Measurements from ENCODE around the gene AP4B1.

The AP4B1 gene

DNA sequence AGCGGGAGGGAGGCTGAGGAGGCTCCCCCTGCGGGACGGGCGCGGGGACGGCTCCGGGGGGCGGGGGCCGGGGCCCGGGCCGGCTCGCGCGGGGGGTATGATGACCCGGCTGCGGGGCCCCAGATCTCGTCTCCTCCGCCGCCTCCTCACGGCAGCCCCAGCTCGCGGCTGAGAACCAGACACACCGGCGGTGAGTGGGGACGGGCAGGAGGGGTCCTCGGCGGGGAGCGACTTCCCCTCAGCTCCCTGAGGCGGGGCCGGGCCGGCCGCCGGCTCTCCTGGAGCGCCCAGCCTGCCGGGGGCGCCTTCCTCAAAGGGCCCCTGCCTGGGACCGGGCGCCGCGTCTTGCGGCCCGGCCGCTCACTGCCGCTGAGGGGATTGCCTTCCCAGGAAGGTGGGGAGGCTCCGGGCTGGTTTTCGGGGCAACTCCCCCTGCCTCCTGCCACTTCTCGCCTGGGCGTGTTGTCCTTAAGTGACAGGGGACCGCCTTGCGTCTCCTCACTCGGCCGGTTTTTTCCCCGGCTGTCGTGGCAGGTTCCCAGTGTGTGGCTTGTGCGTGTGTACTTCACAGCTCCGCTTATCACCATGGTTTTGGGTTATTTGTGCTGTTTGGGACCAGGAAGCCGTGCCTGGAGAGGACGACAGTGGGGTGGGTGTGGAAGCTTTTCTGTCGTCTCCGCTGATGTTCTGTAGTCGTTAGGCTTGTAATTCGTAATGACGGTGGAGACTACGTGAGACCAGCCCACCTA, 25.3 kb upstream of the AP4B1 start:
- Histone ChIP-seq H3K27me3 (ENCODE audit: insufficient read depth, low read length) (0 out of 2 replicates have a peak, but pooled peaks cover 3% of the 10 kb centered on the region), H3K4me1 (ENCODE audit: insufficient read depth, low read length) (peaks cover 11% of the 10 kb centered on the region), H3K27ac (ENCODE audit: low read depth, low read length) (peak overlapping the region; percentile 64; the same call in 1 of the 2 replicates), H3K9ac (ENCODE audit: low read depth, low read length) (peak overlapping the region; percentile 63), H3K9me3 (ENCODE audit: insufficient read depth, low read depth, low read length) (no peaks in the 10 kb centered on the region), H3K4me3 (ENCODE audit: low read length) (peak overlapping the region; percentile 75), H3K36me3 (ENCODE audit: insufficient read depth, low read length) (no peaks in the 10 kb centered on the region)
- WGBS, result under 1% methylated on average over 63 of the region's 64 CpGs

DNA sequence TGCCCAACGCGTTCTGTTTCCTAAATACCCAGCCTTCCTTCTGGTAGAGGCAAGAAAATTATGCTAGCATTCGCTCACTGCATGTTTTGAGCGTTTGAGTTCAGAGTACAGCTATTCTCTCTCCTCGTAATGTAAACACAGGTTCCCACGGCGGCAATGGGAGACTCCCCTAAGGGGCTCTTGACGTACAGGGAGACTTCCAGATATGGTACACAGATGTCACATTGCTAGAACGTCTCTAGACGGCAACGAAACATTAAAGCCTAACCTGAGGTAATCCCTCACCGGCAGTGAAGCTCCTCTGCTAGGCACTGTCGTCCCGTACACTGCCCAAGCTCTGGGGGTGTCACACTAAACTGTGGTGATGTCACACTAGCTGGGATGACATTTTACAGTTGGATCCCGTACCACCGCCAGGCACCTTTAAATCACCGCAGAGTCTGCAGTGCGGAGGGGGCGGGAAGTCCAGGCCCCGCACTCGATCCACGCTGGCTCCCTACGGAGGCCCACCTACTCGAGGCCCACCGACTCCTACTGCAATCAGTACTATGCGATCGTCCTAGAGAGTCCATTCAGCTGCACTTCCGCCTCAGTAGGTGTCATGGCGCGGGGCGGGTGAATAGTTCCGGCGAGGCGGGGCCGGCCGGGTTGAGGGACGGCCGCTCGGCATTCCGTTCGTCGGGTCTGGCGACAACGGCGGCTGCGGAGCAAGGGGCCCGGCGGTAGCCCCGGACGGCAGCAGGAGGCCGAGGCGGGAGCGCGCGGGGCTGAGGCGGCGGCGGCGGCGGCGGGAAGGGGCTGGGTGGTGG, 24.5 kb upstream of the AP4B1 start, which contains the start of gene HIPK1:
HIPK1 (plus strand) TSS at position 384 of the 809 bp plus-strand sequence.
- 2% methylated on average over 60 of the region's 61 CpGs for WGBS
- peak within 1 kb of the TSS; percentile 63 for H3K9ac ChIP-seq (ENCODE audit: low read depth, low read length)
- H3K9me3 ChIP-seq (ENCODE audit: insufficient read depth, low read depth, low read length), result no peaks in the 10 kb centered on the region
- H3K27ac ChIP-seq (ENCODE audit: low read depth, low read length), result peak within 1 kb of the TSS; percentile 64; the same call in 1 of the 2 replicates
- H3K27me3 ChIP-seq (ENCODE audit: insufficient read depth, low read length), result peaks cover 6% of the 10 kb centered on the region; the same call in 1 of the 2 replicates
- peak within 1 kb of the TSS; percentile 75 for H3K4me3 ChIP-seq (ENCODE audit: low read length)
- no peaks in the 10 kb centered on the region for H3K36me3 ChIP-seq (ENCODE audit: insufficient read depth, low read length)
- peaks cover 11% of the 10 kb centered on the region for H3K4me1 ChIP-seq (ENCODE audit: insufficient read depth, low read length)

DNA sequence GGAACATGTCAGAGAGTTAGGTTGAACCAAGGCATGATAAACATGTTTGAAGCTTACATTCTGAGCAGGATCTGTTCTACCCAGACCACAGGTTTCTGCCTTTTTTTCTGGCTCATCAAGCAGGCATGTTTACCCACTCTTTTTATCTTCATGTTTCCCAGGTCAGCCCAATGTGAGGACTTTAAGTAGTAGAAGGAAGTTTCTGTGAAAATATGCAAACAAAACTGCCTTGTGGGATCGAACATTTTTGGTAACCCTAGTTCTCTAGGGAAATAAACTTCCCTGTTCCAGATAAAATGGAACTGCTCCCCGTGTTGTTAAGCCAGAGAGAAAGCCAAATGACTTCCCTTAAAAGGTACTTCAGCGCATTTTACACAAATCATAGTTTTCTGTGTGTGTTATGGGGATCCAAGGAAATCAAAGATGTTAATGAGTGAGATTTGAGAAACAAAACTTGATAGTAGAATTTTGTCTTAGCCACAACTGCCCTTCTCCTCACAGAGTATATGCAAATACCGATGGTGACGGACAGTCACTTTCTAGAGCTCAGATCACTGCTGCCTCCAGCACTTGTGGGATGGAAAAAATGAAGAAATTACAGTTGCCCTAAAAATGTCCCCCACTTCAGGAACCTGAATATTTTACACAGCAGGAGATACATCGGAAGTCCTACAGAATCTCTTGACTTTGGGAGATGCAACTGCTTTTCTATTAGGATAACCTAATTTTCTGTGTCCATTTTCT, 23.8 kb upstream of the AP4B1 start:
- Histone ChIP-seq H3K27me3 (ENCODE audit: insufficient read depth, low read length) (peaks cover 7% of the 10 kb centered on the region; the same call in 1 of the 2 replicates), H3K27ac (ENCODE audit: low read depth, low read length) (no peak overlapping the region), H3K9me3 (ENCODE audit: insufficient read depth, low read depth, low read length) (no peaks in the 10 kb centered on the region), H3K4me3 (ENCODE audit: low read length) (peak overlapping the region; percentile 75), H3K36me3 (ENCODE audit: insufficient read depth, low read length) (no peaks in the 10 kb centered on the region), H3K4me1 (ENCODE audit: insufficient read depth, low read length) (peaks cover 11% of the 10 kb centered on the region), H3K9ac (ENCODE audit: low read depth, low read length) (peak overlapping the region; percentile 37; the same call in 1 of the 2 replicates)
- WGBS, result 42% methylated on average over 5 of the region's 6 CpGs

DNA sequence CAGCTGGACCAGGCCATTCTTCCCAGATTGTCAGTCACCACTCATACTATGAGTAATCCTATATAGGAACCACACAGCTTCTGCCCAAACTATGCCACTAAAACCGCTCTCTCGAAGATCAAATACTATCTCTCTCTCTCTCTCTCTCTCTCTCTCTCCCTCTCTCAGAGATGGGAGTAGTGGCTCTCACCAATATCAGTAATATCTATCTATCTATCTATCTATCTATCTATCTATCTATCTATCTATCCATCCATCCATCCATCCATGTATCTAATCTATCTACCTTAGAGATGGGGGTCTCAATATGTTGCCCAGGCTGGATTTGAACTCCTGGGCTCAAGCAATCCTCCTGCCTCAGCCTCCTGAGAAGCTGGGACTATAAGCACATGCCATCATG, 19.9 kb upstream of the AP4B1 start:
- Histone ChIP-seq H3K36me3 (ENCODE audit: insufficient read depth, low read length) (no peaks in the 10 kb centered on the region), H3K4me3 (ENCODE audit: low read length) (no peak overlapping the region), H3K9ac (ENCODE audit: low read depth, low read length) (no peak overlapping the region), H3K27me3 (ENCODE audit: insufficient read depth, low read length) (peaks cover 7% of the 10 kb centered on the region; the same call in 1 of the 2 replicates), H3K27ac (ENCODE audit: low read depth, low read length) (no peak overlapping the region), H3K9me3 (ENCODE audit: insufficient read depth, low read depth, low read length) (no peaks in the 10 kb centered on the region), H3K4me1 (ENCODE audit: insufficient read depth, low read length) (no peaks in the 10 kb centered on the region)
- WGBS, result 97% methylated on average over 2 of the region's 2 CpGs

DNA sequence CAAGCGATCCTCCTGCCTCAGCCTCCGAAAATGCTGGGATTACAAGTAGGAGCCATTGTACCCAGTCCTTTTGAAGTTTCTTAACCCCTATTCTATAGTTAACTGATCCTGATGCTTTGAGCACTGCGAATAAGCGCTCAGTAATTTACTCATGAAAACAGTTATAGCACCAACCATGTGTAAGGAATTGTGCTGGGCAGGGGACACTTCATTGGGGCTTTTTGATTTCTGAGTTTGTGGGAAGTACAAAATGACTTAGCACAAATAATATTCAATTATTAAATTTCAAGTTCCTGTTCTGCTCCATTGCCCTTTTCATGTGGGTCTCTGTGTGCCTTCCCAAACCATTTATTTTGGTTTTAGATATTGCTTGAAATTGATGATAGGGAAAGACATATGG, 18.4 kb upstream of the AP4B1 start:
- no peak overlapping the region for H3K27ac ChIP-seq (ENCODE audit: low read depth, low read length)
- H3K4me1 ChIP-seq (ENCODE audit: insufficient read depth, low read length), result no peaks in the 10 kb centered on the region
- H3K27me3 ChIP-seq (ENCODE audit: insufficient read depth, low read length), result peaks cover 7% of the 10 kb centered on the region; the same call in 1 of the 2 replicates
- WGBS, result 69% methylated on average over 4 of the region's 4 CpGs
- H3K4me3 ChIP-seq (ENCODE audit: low read length), result no peak overlapping the region
- no peaks in the 10 kb centered on the region for H3K36me3 ChIP-seq (ENCODE audit: insufficient read depth, low read length)
- no peak overlapping the region for H3K9ac ChIP-seq (ENCODE audit: low read depth, low read length)
- no peaks in the 10 kb centered on the region for H3K9me3 ChIP-seq (ENCODE audit: insufficient read depth, low read depth, low read length)

DNA sequence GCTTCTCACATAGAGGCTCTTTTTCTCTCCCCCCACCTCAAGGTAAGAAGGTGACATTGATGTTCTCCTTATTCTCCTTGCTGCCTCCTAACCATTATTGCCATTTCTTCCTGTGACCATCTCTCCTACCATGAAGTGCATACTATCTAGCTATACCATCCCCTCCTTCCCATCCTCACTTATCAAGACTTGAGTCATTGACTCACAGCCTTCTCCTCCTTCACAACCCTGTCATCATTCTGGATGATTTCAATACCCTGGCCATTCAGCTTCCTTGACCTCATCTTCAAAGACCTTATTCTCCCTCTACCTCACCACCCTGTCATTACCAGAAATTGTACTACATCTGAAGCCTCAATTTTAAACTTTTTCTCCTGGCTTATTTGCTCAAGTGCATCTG, 13.6 kb upstream of the AP4B1 start:
- Histone ChIP-seq H3K4me3 (ENCODE audit: low read length) (no peak overlapping the region), H3K9me3 (ENCODE audit: insufficient read depth, low read depth, low read length) (no peaks in the 10 kb centered on the region), H3K9ac (ENCODE audit: low read depth, low read length) (no peak overlapping the region), H3K27ac (ENCODE audit: low read depth, low read length) (no peak overlapping the region), H3K36me3 (ENCODE audit: insufficient read depth, low read length) (peaks cover 4% of the 10 kb centered on the region; the same call in 1 of the 2 replicates), H3K27me3 (ENCODE audit: insufficient read depth, low read length) (no peaks in the 10 kb centered on the region), H3K4me1 (ENCODE audit: insufficient read depth, low read length) (no peaks in the 10 kb centered on the region)

DNA sequence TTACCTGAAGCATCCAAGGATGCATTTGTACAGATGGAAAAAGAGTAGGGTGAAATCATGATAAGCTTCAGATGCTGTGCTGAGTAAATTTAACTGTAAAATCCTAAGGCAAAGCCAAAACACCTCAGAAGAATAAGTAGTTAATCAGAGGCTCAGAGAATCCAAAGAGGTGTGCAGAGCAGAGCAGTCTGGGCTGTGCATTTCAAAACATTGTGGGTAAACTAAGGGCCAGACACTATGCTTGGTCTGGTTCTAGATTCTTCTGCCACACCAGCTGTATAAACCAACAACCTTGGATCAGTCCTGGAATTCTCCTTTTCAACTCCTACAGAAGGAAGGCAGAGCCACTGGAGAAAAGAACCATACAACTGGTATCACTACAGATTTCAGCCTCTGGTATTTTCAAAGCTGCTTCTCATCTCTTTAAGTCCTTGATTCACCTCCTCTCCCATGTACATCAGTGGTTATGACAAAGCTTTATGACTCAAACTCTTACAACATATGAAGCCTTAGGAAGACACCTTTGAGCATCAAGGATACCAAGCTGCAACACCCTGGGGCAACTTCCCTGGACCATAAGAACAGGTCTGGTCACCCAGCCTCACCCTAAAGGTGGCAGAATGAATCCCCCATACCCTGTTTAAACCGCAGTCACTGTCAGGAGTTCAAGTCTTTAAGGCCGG, 12.9 kb upstream of the AP4B1 start:
- no peaks in the 10 kb centered on the region for H3K4me1 ChIP-seq (ENCODE audit: insufficient read depth, low read length)
- 90% methylated on average over 2 of the region's 2 CpGs for WGBS
- H3K9ac ChIP-seq (ENCODE audit: low read depth, low read length), result no peak overlapping the region
- peaks cover 7% of the 10 kb centered on the region; the same call in 1 of the 2 replicates for H3K36me3 ChIP-seq (ENCODE audit: insufficient read depth, low read length)
- H3K4me3 ChIP-seq (ENCODE audit: low read length), result no peak overlapping the region
- H3K27me3 ChIP-seq (ENCODE audit: insufficient read depth, low read length), result no peaks in the 10 kb centered on the region
- H3K27ac ChIP-seq (ENCODE audit: low read depth, low read length), result no peak overlapping the region
- H3K9me3 ChIP-seq (ENCODE audit: insufficient read depth, low read depth, low read length), result no peaks in the 10 kb centered on the region

DNA sequence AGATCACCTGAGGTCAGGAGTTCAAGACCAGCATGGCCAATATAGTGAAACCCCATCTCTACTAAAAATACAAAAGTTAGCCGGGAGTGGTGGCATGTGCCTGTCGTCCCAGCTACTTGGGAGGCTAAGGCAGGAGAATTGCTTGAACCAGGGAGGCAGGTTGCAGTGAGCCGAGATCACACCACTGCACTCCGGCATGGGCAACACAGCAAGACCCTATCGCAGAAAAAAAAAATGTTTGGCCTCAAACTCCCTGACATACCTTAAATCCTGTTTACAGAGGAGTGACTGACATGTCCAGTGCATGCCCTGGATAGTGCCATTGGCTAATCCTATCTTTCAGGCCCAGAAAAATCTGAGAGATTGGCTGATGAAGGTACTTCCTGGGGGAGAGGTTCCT, 12.4 kb upstream of the AP4B1 start:
- Histone ChIP-seq H3K9me3 (ENCODE audit: insufficient read depth, low read depth, low read length) (no peaks in the 10 kb centered on the region), H3K36me3 (ENCODE audit: insufficient read depth, low read length) (peaks cover 12% of the 10 kb centered on the region), H3K4me1 (ENCODE audit: insufficient read depth, low read length) (no peaks in the 10 kb centered on the region), H3K27ac (ENCODE audit: low read depth, low read length) (no peak overlapping the region), H3K4me3 (ENCODE audit: low read length) (no peak overlapping the region), H3K27me3 (ENCODE audit: insufficient read depth, low read length) (no peaks in the 10 kb centered on the region), H3K9ac (ENCODE audit: low read depth, low read length) (no peak overlapping the region)
- WGBS, result 94% methylated on average over 5 of the region's 5 CpGs

DNA sequence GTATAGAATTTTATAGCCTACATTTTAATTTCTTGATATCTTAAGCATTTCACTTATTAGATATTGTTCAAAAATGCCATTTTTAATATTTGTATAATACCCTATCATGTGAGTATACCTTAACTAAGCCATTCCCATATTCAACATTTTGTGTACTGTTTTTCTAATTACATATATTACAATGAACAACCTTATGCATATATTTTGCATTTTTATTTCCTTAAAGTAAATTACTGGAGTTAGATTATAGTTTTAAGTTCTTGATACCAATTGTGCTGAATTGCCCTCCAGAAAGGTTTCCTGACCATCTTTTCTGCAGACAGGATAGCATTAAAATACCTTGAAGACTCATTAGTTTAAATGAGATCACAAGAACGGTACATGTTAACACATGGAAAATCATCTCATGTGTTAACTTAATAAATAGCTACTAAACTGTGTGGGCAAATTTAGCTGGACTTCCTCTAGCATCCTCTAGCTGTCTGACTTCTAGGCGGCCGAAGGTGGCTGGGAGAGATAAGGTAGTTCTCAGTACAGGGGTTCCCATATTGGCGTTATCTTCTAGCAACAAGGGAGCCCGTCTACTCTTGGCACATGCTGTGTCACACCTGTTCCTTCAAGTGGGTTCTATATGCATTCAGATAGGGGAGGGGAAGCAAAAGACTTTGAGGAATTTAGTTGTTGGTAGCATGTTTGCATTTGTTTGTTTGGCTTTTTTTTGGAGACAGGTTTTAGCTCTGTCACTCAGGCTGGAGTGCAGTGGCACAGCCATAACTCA, 9.5 kb upstream of the AP4B1 start:
- Histone ChIP-seq H3K36me3 (ENCODE audit: insufficient read depth, low read length) (peaks cover 39% of the 10 kb centered on the region), H3K4me1 (ENCODE audit: insufficient read depth, low read length) (no peaks in the 10 kb centered on the region), H3K27ac (ENCODE audit: low read depth, low read length) (no peak overlapping the region), H3K4me3 (ENCODE audit: low read length) (no peak overlapping the region), H3K9ac (ENCODE audit: low read depth, low read length) (no peak overlapping the region), H3K9me3 (ENCODE audit: insufficient read depth, low read depth, low read length) (no peaks in the 10 kb centered on the region), H3K27me3 (ENCODE audit: insufficient read depth, low read length) (no peaks in the 10 kb centered on the region)
- WGBS, result 97% methylated on average over 5 of the region's 5 CpGs

DNA sequence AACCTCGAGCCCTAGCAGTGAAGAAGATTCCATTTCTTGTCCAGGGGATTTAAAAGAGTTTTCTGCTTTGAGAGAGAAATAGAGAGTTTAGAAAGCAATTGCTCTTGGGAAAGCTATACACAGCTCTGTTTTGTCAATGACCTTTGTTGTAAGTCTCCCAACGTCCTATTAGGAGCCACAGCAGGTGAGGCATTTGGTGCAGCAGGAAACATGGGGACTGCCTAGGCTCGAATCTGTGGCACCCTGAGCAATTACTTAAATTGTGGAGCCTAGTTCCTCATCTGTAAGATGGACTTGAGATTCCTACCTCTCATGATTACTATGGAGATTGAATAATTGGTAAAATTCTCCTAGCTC, 8.7 kb upstream of the AP4B1 start:
- peaks cover 47% of the 10 kb centered on the region for H3K36me3 ChIP-seq (ENCODE audit: insufficient read depth, low read length)
- H3K4me3 ChIP-seq (ENCODE audit: low read length), result no peak overlapping the region
- WGBS, result 92% methylated on average over 3 of the region's 3 CpGs
- no peak overlapping the region; the same call in 1 of the 2 replicates for H3K9ac ChIP-seq (ENCODE audit: low read depth, low read length)
- H3K27me3 ChIP-seq (ENCODE audit: insufficient read depth, low read length), result no peaks in the 10 kb centered on the region
- H3K9me3 ChIP-seq (ENCODE audit: insufficient read depth, low read depth, low read length), result no peaks in the 10 kb centered on the region
- no peak overlapping the region for H3K27ac ChIP-seq (ENCODE audit: low read depth, low read length)
- H3K4me1 ChIP-seq (ENCODE audit: insufficient read depth, low read length), result no peaks in the 10 kb centered on the region

Measured in HUES64 (cell line).